ENCODE results near the gene BHLHE23.

DNA sequence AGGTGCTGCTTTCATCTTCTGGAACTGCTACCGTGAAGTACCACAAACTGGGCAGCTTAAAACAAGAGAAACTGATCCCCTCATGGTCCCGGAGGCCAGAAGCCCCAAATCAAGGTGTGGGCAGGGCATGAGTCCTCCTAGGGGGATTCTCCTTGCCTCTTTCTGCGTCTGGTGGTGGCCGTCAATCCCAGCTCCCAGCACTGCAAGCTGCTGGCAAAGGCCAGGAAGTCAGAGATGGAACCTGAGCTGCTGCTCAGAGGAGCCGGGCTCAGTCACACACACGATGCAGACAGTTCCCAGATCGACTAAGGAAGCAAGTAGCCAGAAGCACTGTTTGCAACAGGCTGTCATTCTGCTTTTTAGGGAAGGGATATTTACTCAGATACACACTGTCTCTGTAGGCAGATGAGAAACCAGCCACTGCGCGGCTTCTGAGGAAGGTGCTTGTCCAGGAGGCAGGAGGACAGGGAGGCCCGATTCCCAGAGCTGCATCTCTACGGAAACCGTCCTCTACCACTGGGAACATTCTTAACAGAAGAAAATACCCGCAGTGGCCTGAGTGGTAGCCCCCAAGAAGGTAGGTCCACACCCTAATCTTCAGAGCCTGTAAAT is 15.5 kb downstream of the BHLHE23 start:
- TF ChIP-seq GATA3 (IDR thresholded peaks at IDR 0.05; ENCODE audit: low read depth, low read length) (no peak), GATA2 (IDR thresholded peaks at IDR 0.05; ENCODE audit: low read depth, low read length) (no peak)
